ENCODE data around the gene RRP1B.

RRP1B gene

GRCh38 chr21:43716376-43717165 is 57.2 kb downstream of the RRP1B start:
- H3K4me3 ChIP-seq (ENCODE audit: low read length), result no peak overlapping the region
- no peak for TF ChIP-seq CTCF (conservative IDR thresholded peaks at IDR 0.05; ENCODE audit: low read depth, low read length)
- DNase-seq (ENCODE audit: low read depth), result no peak

- no peak for DNase-seq (ENCODE audit: low read depth)
- no peak for TF ChIP-seq CTCF (conservative IDR thresholded peaks at IDR 0.05; ENCODE audit: low read depth, low read length)
- no peak overlapping the region for H3K4me3 ChIP-seq (ENCODE audit: low read length)
Observed at GRCh38 chr21:43717166-43717853, 58.0 kb downstream of the RRP1B start.

- peak overlapping the region; percentile 46 for H3K4me3 ChIP-seq (ENCODE audit: low read length)
- no peak for TF ChIP-seq CTCF (conservative IDR thresholded peaks at IDR 0.05; ENCODE audit: low read depth, low read length)
- DNase-seq (ENCODE audit: low read depth), result no peak
Observed at GRCh38 chr21:43717967-43718871, 58.9 kb downstream of the RRP1B start.

GRCh38 chr21:43718872-43719747 is 59.8 kb downstream of the RRP1B start, which contains the start of gene PDXK:
PDXK (plus strand) TSS chr21:43719129; CDS start chr21:43719295, 166 bp downstream.
- H3K4me3 ChIP-seq (ENCODE audit: low read length), result peak within 1 kb of the TSS; percentile 94
- TF ChIP-seq CTCF (conservative IDR thresholded peaks at IDR 0.05; ENCODE audit: low read depth, low read length), result peak; percentile 3
- no peak for DNase-seq (ENCODE audit: low read depth)

- no peak for TF ChIP-seq CTCF (conservative IDR thresholded peaks at IDR 0.05; ENCODE audit: low read depth, low read length)
Observed at GRCh38 chr21:43719748-43720538, 60.6 kb downstream of the RRP1B start.

More at GRCh38 chr21:43719748-43720538, 60.6 kb downstream of the RRP1B start:
- DNase-seq (ENCODE audit: low read depth), result no peak
- H3K4me3 ChIP-seq (ENCODE audit: low read length), result peak overlapping the region; percentile 94

Measured in retinal pigment epithelial cell (primary cell).